Uterus (tissue), 2 donors: ENCODE measurements around the gene SLC66A1.

Source experiments
- POLR2A ChIP-seq, 2 donors: fragments of 450-650 bp; IDR thresholded peaks; one replicate each; pipeline ENCODE4 v1.6.1; 2016; ENCODE audit warnings: antibody characterized with exemption in 2 of 2, mild to moderate bottlenecking in 1 of 2, moderate library complexity in 1 of 2
- TF ChIP-seq, protein P1 (sequence below), 4 experiments: fragments of 200-600 bp in 2 of 4; fragments of 450-650 bp in 2 of 4; sonication (generic) in 2 of 4; IDR thresholded peaks; one replicate each; pipeline ENCODE4 v1.5.1; 2016 to 2019; ENCODE audit warnings: antibody characterized with exemption in 4 of 4, mild to moderate bottlenecking in 2 of 4, moderate library complexity in 1 of 4

DNA sequence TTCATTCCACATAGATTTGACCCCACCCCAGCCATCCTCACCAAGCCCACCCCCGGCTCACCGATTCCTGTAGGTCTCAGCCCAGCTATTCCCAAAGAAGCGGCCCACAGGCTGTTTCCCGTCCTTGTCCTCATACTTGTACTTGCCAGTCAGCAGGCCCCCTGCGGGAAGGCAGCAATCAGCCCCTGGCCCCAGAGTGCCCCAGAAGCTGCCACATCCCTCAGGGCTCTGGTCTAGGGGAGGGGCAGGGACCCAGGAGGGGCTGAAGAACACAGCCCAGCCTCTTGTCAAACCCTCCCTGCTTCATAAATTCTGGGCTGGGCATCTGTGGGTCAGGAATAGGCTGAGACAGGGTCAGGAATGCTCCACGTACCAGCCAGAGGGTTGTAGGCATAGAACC lies 5.2 kb upstream of the SLC66A1 start:
- TF ChIP-seq, protein P1, sequence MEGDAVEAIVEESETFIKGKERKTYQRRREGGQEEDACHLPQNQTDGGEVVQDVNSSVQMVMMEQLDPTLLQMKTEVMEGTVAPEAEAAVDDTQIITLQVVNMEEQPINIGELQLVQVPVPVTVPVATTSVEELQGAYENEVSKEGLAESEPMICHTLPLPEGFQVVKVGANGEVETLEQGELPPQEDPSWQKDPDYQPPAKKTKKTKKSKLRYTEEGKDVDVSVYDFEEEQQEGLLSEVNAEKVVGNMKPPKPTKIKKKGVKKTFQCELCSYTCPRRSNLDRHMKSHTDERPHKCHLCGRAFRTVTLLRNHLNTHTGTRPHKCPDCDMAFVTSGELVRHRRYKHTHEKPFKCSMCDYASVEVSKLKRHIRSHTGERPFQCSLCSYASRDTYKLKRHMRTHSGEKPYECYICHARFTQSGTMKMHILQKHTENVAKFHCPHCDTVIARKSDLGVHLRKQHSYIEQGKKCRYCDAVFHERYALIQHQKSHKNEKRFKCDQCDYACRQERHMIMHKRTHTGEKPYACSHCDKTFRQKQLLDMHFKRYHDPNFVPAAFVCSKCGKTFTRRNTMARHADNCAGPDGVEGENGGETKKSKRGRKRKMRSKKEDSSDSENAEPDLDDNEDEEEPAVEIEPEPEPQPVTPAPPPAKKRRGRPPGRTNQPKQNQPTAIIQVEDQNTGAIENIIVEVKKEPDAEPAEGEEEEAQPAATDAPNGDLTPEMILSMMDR (IDR thresholded peaks at IDR 0.05), result no peak
- TF ChIP-seq POLR2A (IDR thresholded peaks at IDR 0.05), result no peak
